HG03342 (cell line): Measurements from ENCODE around the gene TPRX1.
"Not testable (repeated sequence)": the region's sequence is repeated elsewhere in the genome, so short reads cannot be mapped to it uniquely, and the experiment has no call there.

Experiments used
- ATAC-seq: cut with Tn5 transposase; IDR thresholded peaks from one replicate; pipeline ENCODE4 v1.9.1; 2021; ENCODE audit warnings: mild to moderate bottlenecking, moderate library complexity; ENCODE audit not compliant: unreplicated experiment

TPRX1 gene

DNA sequence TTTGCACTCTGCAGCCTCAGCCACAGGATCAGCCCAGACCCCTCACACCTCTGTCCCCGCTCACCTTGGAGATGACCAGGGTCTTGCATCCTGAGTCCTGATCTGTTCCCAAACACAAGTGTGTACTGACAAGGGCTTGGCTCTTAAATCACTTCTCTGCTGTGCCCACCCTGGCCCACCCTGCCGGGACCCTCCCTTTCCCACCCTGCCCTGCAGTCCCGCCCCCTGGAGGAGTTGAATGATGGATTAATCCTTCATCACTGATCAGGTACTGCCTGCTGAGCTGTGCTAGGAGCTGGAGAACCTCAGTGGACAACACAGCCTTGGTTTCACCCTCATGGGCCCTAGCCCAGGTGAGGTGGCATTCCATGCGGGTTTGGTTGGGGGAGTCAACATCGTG, at the start of gene TPRX1:
TPRX1 (minus strand) TSS at position 101 of the 400 bp plus-strand sequence; CDS start at position 89, 12 bp downstream.
- ATAC-seq, result not testable (repeated sequence)

DNA sequence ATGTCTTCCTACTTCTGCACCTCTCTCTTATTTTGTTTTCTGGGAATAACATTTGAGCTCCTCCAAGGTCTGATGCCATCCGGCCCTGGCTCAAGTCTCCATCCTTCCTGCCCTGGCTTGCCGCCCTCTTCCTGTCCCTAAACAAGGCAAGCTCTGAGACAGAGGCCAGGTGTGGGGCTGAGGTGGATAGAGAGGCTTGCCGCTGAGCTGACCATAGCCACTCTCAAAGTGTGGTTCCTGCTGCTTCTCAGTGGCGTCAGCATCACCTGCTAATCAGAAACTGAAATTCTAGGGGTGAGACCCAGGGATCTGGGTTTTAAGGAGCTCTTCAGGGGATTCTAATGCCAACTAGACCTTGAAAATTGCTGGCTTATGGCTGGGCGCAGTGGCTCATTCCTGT, 48.7 kb upstream of the TPRX1 start:
- no peak for ATAC-seq

- no peak for ATAC-seq
Measured at GRCh38 chr19:47848823-47849473, 44.6 kb upstream of the TPRX1 start.

GRCh38 chr19:47848425-47848822, 44.1 kb upstream of the TPRX1 start:
- ATAC-seq, result no peak

- ATAC-seq, result no peak
Measured at GRCh38 chr19:47842941-47843340, 38.6 kb upstream of the TPRX1 start.

DNA sequence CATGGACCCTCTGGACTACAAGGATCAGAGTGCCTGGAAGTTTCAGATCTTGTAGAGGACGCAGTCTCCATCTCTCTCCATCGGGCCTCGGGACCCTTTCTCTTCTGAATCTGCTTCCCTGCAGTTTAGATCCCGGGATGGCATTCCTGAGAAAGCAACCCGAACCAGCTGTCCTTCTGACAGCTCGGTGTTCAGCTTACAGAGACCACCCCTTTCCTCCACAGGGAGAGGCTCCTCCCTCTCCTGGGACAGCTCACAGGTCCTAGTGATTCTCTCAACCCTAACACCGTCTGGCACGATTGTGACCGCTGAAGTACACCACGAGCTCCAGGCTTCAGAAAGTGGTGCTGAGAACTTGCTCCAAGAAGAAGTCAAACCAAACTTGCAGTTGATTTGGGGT, 35.6 kb upstream of the TPRX1 start:
- no peak for ATAC-seq

GRCh38 chr19:47839411-47839810, 35.1 kb upstream of the TPRX1 start:
- no peak for ATAC-seq

DNA sequence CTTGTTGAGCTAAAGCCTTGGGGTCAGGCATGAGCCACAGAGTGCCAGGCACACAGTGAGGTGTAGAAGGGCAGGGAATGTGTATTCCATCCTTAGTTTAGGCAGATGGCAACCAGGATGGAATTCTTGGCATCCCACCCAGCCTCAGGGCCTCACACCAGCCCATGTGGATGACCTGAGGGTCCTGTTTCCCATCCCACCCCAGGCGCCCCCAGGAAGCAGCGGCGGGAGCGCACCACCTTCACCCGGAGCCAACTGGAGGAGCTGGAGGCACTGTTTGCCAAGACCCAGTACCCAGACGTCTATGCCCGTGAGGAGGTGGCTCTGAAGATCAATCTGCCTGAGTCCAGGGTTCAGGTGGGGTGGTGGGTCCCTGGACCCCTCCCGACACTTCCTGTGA, 31.7 kb upstream of the TPRX1 start:
- no peak for ATAC-seq

GRCh38 chr19:47832723-47833122, 28.4 kb upstream of the TPRX1 start:
- ATAC-seq, result no peak

DNA sequence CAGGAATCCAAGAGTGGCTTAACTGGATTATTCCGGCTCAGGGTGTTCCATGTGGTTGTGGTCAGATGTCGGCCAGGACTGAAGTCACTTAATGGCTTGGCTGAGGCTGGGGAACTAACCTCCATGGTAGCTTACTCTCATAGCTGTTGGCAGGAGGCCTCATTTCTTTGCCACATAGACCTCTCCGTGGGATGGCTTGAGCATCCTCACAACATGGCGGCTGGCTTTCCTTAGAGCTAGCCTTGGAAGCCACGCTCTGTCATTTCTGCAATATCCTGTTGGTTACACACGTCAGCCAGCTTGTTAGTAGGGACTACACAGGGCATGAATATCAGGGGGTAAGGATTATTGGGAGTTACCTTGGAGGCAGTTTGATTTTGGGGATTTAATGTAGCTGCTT, 22.4 kb upstream of the TPRX1 start:
- no peak for ATAC-seq

DNA sequence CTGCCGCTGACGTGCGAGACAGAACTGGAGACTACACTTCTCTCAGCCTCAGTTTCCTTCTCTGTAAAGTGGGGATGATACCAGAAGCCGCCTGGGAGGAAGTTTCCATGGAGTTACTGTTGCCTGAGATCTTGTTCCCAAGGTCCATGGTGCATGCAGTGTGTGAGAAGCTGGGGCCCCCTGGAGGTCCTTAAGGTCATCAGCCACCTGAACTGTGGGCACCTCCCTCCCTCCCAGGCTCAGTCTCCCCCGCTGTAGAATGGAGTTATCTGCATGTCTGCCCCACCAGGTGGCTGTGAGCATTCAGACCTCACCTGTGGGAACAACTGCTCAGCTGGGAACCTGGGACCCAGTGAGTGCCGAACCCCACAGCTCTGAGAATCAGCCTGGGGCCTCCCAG, 20.0 kb upstream of the TPRX1 start:
- no peak for ATAC-seq

DNA sequence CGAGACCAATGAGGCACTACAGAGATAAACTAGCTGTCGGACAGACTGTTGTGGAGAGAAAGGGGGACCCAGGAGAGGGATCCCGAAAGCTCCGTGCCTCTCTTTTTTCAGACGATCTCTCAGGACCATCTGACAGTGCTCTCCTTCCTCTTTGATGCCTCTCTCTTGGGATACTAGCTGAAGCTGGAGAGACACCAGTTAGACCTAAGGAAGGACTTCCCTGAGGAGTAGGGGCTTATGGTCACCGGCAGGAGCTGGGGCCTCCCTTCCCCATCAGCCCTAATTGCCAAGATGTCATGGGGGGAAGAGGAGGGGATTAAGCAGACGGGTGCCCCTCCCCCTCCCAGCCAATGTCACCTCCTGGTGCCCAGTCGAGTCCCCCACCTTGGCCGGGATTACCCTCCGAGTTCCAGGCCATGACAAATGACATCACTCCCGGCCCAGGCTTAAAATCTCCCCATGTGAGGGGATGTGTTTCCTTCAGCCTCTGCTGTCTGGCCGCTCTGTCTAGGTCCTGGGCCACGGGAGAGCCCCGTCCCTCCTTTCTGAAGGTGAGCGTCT, 17.2 kb upstream of the TPRX1 start, which contains the start of gene CRX:
CRX (plus strand) TSS at position 478 of the 561 bp plus-strand sequence. CDS start 12,507 bp downstream, outside the sequence.
- no peak for ATAC-seq

- ATAC-seq, result no peak
Measured at GRCh38 chr19:47820410-47820809, 16.1 kb upstream of the TPRX1 start.

GRCh38 chr19:47819858-47820257, 15.5 kb upstream of the TPRX1 start:
- no peak for ATAC-seq

GRCh38 chr19:47818221-47818620, 13.9 kb upstream of the TPRX1 start:
- not testable (repeated sequence) for ATAC-seq

DNA sequence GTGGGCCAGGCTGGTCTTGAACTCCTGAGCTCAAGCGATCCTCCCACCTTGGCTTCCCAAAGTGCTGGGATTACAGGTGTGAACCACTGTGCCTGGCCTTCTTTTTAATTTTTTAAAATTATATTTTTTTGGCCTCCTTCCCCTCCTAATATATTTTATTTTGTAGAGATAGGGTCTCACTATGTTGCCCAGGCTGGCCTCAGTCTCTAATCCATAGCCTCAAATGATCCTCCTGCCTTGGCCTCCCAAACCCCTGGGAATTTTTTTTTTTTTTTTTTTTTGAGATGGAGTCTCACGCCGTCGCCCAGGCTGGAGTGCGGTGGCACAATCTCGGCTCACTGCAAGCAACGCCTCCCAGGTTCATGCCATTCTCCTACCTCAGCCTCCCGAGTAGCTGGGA, 11.9 kb upstream of the TPRX1 start:
- not testable (repeated sequence) for ATAC-seq

GRCh38 chr19:47813995-47814328, 9.6 kb upstream of the TPRX1 start:
- no peak for ATAC-seq

DNA sequence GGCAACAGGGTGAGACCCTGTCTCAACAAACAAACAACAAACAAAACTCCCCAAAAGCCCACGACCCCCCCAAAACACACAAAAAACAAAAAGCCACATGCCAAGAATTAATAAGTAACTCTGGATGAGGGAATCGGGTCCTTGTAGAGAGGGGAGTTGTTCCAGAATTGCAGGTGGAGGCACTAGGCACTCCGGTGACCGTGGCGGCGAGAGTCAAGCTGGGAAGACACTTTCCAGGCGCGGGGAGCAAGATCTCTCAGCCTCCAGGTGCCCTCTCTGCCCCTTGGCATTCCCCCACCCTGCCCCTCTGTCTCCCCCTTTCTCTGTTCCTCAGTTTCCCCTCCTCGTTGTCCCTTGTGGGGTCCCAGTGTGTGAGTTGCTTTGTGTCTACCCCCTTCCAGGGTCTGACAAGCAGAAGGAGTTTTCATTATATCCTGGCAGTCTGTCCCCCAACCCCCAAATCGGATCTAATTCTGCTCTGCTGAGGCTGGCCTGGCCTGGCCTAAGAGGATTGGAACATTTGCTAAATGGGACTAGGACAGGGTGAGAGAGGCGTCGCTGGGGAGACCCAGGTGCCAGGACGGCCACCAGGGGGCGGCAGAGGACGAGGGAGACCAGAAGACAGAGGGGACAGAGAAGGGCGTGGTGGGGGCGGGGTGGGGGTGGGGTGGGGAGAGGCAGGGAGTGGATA, 9.1 kb upstream of the TPRX1 start:
- ATAC-seq, result no peak

- no peak for ATAC-seq
Measured at GRCh38 chr19:47806435-47806834, 2.1 kb upstream of the TPRX1 start.

- no peak for ATAC-seq
Measured at GRCh38 chr19:47805313-47805712, 962 bp upstream of the TPRX1 start.

DNA sequence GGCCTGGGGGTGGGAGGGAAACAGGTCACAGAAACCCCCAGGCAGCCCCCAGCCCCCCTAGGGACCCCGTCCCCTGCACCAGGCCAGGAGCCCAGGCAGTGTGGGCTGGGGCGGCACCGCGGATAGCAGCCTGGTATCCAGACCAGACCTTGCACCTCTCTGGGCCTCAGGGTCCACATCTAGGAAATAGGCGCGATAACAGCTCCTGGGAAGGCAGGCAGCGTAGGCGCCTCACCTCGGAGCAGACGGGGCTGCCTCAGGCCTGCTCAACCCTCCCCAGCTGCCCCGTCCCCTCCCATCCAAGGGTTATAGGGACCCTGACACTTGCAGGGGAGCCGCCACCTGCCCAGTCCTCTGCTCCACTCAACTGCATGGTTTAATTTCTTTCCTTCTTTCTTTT, 680 bp downstream of the TPRX1 start:
- ATAC-seq, result not testable (repeated sequence)

GRCh38 chr19:47803148-47803547, 1.2 kb downstream of the TPRX1 start:
- not testable (repeated sequence) for ATAC-seq
